ENCODE data around the gene PCGF2.

GRCh38 chr17:38724337-38724988, 23.7 kb downstream of the PCGF2 start:
- TF ChIP-seq POLR2A (IDR thresholded peaks at IDR 0.05; ENCODE audit: low read depth, low read length): no peak
- TF ChIP-seq TAF1 (IDR thresholded peaks at IDR 0.05; ENCODE audit: borderline replicate concordance, low read depth, low read length): no peak
- TF ChIP-seq POLR2AphosphoS5 (IDR thresholded peaks at IDR 0.05; ENCODE audit: low read depth, low read length): no peak
